Measurements from ENCODE around the gene ARPC2. TPM values are rescaled to one million over a fixed set of nuclear protein-coding genes. Genes with fewer than 3 reads are reported as not detected.

Gene ARPC2
- total and polyA plus RNA-seq, 2 experiments from 2014 or later, result 312 to 436 TPM

GRCh38 chr2:218262631-218263586 lies 45.9 kb downstream of the ARPC2 start:
- Histone ChIP-seq H3K4me1 (ENCODE audit: insufficient read depth) (peaks cover 54% of the 10 kb centered on the region), H3K27me3 (no peaks in the 10 kb centered on the region), H2AFZ (no peak overlapping the region), H3K79me2 (peaks cover 14% of the 10 kb centered on the region), H3K4me2 (peak overlapping the region; percentile 57), H3K9me3 (ENCODE audit: low read depth) (no peaks in the 10 kb centered on the region), H4K20me1 (ENCODE audit: insufficient read depth, poor library complexity, severe bottlenecking) (no peaks in the 10 kb centered on the region), H3K9me2 (replicated peaks; ENCODE audit: insufficient read depth) (no peaks in the 10 kb centered on the region), H3K36me3 (replicated peaks; ENCODE audit: insufficient read depth, low read depth) (no peaks in the 10 kb centered on the region), H3K27ac (peak overlapping the region; percentile 92), H3K4me3 (no peak overlapping the region)
- WGBS (ENCODE audit: low lambda C conversion rate, missing lambda C conversion rate), result 93% methylated on average over 35 of the region's 39 CpGs
- DNase-seq (ENCODE audit: low spot score), result no peak
- TF ChIP-seq CTCF (IDR thresholded peaks at IDR 0.05; ENCODE audit: poor library complexity) (no peak), EZH2 (IDR thresholded peaks at IDR 0.05; ENCODE audit: borderline replicate concordance) (no peak), EZH2phosphoT487 (IDR thresholded peaks at IDR 0.05; ENCODE audit: low read depth, severe bottlenecking, unreplicated experiment) (no peak)

- H3K36me3 ChIP-seq (replicated peaks; ENCODE audit: insufficient read depth, low read depth), result no peaks in the 10 kb centered on the region
- TF ChIP-seq CTCF (IDR thresholded peaks at IDR 0.05; ENCODE audit: poor library complexity) (no peak), EZH2 (IDR thresholded peaks at IDR 0.05; ENCODE audit: borderline replicate concordance) (no peak), EZH2phosphoT487 (IDR thresholded peaks at IDR 0.05; ENCODE audit: low read depth, severe bottlenecking, unreplicated experiment) (no peak)
- peak overlapping the region; percentile 68 for H3K4me2 ChIP-seq
- peaks cover 25% of the 10 kb centered on the region for H3K79me2 ChIP-seq
- no peak overlapping the region for H2AFZ ChIP-seq
- 69% methylated on average over 17 of the region's 17 CpGs for WGBS (ENCODE audit: low lambda C conversion rate, missing lambda C conversion rate)
- H3K4me3 ChIP-seq, result no peak overlapping the region
- H3K27ac ChIP-seq, result peak overlapping the region; percentile 92
- H3K4me1 ChIP-seq (ENCODE audit: insufficient read depth), result peaks cover 48% of the 10 kb centered on the region
- no peaks in the 10 kb centered on the region for H3K9me2 ChIP-seq (replicated peaks; ENCODE audit: insufficient read depth)
- no peaks in the 10 kb centered on the region for H3K27me3 ChIP-seq
- peaks cover 2% of the 10 kb centered on the region for H4K20me1 ChIP-seq (ENCODE audit: insufficient read depth, poor library complexity, severe bottlenecking)
- peak; percentile 42 for DNase-seq (ENCODE audit: low spot score)
- no peaks in the 10 kb centered on the region for H3K9me3 ChIP-seq (ENCODE audit: low read depth)
Measured at GRCh38 chr2:218263817-218264641, 47.0 kb downstream of the ARPC2 start.

GRCh38 chr2:218264773-218265561 lies 48.0 kb downstream of the ARPC2 start:
- peak; percentile 77 for DNase-seq (ENCODE audit: low spot score)
- Histone ChIP-seq H3K4me2 (peak overlapping the region; percentile 68), H3K4me3 (no peak overlapping the region), H4K20me1 (ENCODE audit: insufficient read depth, poor library complexity, severe bottlenecking) (peaks cover 7% of the 10 kb centered on the region), H3K79me2 (peaks cover 31% of the 10 kb centered on the region), H2AFZ (no peak overlapping the region), H3K9me3 (ENCODE audit: low read depth) (no peaks in the 10 kb centered on the region), H3K27me3 (no peaks in the 10 kb centered on the region), H3K36me3 (replicated peaks; ENCODE audit: insufficient read depth, low read depth) (no peaks in the 10 kb centered on the region), H3K9me2 (replicated peaks; ENCODE audit: insufficient read depth) (no peaks in the 10 kb centered on the region), H3K27ac (peak overlapping the region; percentile 92), H3K4me1 (ENCODE audit: insufficient read depth) (peaks cover 48% of the 10 kb centered on the region)
- TF ChIP-seq EZH2 (IDR thresholded peaks at IDR 0.05; ENCODE audit: borderline replicate concordance) (no peak), EZH2phosphoT487 (IDR thresholded peaks at IDR 0.05; ENCODE audit: low read depth, severe bottlenecking, unreplicated experiment) (no peak), CTCF (IDR thresholded peaks at IDR 0.05; ENCODE audit: poor library complexity) (no peak)
- 73% methylated on average over 19 of the region's 22 CpGs for WGBS (ENCODE audit: low lambda C conversion rate, missing lambda C conversion rate)

All from hepatocyte (in vitro differentiated cells).